ENCODE results near the gene PNPLA8. TPM values are rescaled to one million over a fixed set of nuclear protein-coding genes. Genes with fewer than 3 reads are reported as not detected.
"Not testable (repeated sequence)": the region's sequence is repeated elsewhere in the genome, so short reads cannot be mapped to it uniquely, and the experiment has no call there.

The PNPLA8 gene
- total RNA-seq, 1 donor from 2014 or later = 29.5 TPM

DNA sequence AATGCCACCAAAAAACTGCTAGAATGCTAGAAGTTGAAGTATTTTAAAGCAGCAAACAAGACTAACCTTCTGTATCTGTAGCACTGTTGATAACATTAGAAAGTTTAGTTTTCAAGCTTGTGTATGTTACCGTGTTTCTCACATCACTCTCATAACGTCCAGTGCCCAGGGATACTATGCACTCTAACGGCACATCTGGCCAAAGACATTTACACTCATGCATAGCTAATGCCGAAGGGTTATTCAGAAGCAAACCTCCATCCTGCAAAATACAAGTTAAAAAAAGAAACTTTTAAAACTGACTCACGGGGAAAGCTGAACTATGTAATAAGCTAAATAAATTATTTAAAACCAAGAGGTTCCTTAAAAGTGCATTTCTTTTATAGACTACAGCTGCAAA, 46.8 kb downstream of the PNPLA8 start:
- H3K27ac Mint-ChIP-seq (ENCODE audit: unreplicated experiment) = no peak overlapping the region
- H3K27me3 Mint-ChIP-seq (ENCODE audit: unreplicated experiment) = no peaks in the 10 kb centered on the region
- no peak for DNase-seq (ENCODE audit: extremely low spot score, unreplicated experiment)
- H3K9me3 Mint-ChIP-seq (ENCODE audit: unreplicated experiment) = no peaks in the 10 kb centered on the region
- no peak overlapping the region for H3K4me3 Mint-ChIP-seq (ENCODE audit: unreplicated experiment)
- H3K36me3 Mint-ChIP-seq (ENCODE audit: unreplicated experiment) = peaks cover 45% of the 10 kb centered on the region
- TF ChIP-seq CTCF (IDR thresholded peaks at IDR 0.05) = no peak
- H3K4me1 Mint-ChIP-seq (ENCODE audit: unreplicated experiment) = no peaks in the 10 kb centered on the region

- Mint-ChIP-seq H3K27ac (ENCODE audit: unreplicated experiment) (no peak overlapping the region), H3K36me3 (ENCODE audit: unreplicated experiment) (peaks cover 17% of the 10 kb centered on the region), H3K9me3 (ENCODE audit: unreplicated experiment) (no peaks in the 10 kb centered on the region), H3K4me1 (ENCODE audit: unreplicated experiment) (no peaks in the 10 kb centered on the region), H3K27me3 (ENCODE audit: unreplicated experiment) (peaks cover 5% of the 10 kb centered on the region), H3K4me3 (ENCODE audit: unreplicated experiment) (no peak overlapping the region)
- DNase-seq (ENCODE audit: extremely low spot score, unreplicated experiment) = no peak
- no peak for TF ChIP-seq CTCF (IDR thresholded peaks at IDR 0.05)
Observed at GRCh38 chr7:108468246-108468645, 57.7 kb downstream of the PNPLA8 start.

DNA sequence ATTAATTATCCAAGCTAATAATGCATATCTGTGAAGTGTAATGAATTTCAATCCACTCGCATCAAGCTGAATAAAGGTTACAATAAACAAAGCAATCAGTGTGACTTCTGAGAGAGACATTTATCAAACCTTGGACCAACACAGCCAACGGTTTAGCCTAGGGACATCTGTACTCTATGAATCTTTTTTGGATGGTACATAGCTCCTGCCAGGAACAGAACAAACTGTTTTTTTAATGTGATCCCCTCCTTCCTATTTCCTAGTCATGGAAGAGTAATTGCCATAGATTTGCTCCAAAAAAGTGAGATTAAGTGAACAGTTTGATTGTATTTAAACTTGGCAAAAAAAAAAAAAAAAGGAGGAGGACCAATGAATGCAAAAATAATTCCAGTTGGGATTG, 58.5 kb downstream of the PNPLA8 start:
- no peak for DNase-seq (ENCODE audit: extremely low spot score, unreplicated experiment)
- TF ChIP-seq CTCF (IDR thresholded peaks at IDR 0.05) = no peak
- Mint-ChIP-seq H3K4me3 (ENCODE audit: unreplicated experiment) (no peak overlapping the region), H3K36me3 (ENCODE audit: unreplicated experiment) (peaks cover 10% of the 10 kb centered on the region), H3K27me3 (ENCODE audit: unreplicated experiment) (peaks cover 5% of the 10 kb centered on the region), H3K4me1 (ENCODE audit: unreplicated experiment) (no peaks in the 10 kb centered on the region), H3K9me3 (ENCODE audit: unreplicated experiment) (no peaks in the 10 kb centered on the region), H3K27ac (ENCODE audit: unreplicated experiment) (no peak overlapping the region)

DNA sequence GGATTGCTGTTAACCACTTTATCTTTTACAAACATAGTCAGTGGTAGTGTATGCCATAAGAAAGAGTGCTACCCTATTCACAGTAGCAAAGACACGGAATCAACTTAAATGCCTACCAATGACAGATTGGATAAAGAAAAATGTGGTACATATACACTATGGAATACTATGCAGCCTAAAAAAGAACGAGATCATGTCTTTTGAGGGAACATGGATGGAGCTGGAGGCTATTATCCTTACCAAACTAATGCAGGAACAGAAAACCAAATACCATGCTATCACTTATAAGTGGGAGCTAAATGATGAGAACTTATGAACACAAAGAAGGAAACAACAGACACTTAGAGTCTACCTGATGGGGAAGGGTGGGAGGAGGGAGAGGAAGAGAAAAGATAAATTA, 59.6 kb downstream of the PNPLA8 start:
- not testable (repeated sequence) for H3K27ac Mint-ChIP-seq (ENCODE audit: unreplicated experiment); H3K4me3 Mint-ChIP-seq (ENCODE audit: unreplicated experiment); H3K27me3 Mint-ChIP-seq (ENCODE audit: unreplicated experiment); DNase-seq (ENCODE audit: extremely low spot score, unreplicated experiment); H3K36me3 Mint-ChIP-seq (ENCODE audit: unreplicated experiment); H3K4me1 Mint-ChIP-seq (ENCODE audit: unreplicated experiment); H3K9me3 Mint-ChIP-seq (ENCODE audit: unreplicated experiment)

DNA sequence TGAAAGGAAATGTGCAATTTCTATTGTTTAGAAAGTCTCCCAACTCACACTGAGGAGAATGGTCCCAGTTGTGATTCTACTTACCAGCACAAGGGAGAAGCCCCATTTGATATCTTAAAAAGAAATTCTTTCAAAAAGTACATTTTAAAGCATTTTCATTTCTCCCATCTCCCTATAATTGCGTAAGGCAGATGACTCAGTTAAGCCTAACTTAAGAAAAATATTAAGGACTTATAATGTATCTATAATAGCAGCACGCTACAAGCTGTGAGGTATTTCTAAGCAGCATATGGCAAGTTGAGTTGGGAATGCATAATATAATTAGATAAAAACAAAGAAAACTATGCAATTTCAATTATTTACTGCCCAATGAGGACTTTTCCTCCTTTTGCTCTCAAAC, 61.2 kb downstream of the PNPLA8 start:
- Mint-ChIP-seq H3K27me3 (ENCODE audit: unreplicated experiment) (peaks cover 5% of the 10 kb centered on the region), H3K9me3 (ENCODE audit: unreplicated experiment) (no peaks in the 10 kb centered on the region), H3K36me3 (ENCODE audit: unreplicated experiment) (no peaks in the 10 kb centered on the region), H3K4me1 (ENCODE audit: unreplicated experiment) (peaks cover 2% of the 10 kb centered on the region), H3K27ac (ENCODE audit: unreplicated experiment) (no peak overlapping the region), H3K4me3 (ENCODE audit: unreplicated experiment) (no peak overlapping the region)
- no peak for TF ChIP-seq CTCF (IDR thresholded peaks at IDR 0.05)
- DNase-seq (ENCODE audit: extremely low spot score, unreplicated experiment) = no peak

DNA sequence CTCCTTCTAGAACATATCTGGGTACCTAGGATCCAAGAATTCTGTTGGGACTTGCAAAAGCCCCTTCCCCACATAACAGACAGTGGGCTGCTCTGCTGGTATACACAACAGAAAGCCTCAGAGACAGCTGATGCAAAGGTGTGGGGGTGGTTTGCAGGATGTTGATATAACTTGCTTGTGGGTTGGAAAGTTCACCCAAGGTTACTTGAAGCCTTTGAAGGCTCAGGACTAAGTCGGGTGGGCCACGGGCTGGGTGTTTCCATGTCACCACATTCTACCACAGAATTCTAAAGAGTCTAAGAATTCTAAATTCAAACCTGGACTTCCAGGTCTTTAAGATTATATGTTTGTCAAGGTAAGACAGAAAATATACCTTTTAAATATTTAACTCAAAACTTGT, 62.3 kb downstream of the PNPLA8 start:
- H3K4me1 Mint-ChIP-seq (ENCODE audit: unreplicated experiment) = peaks cover 2% of the 10 kb centered on the region
- no peak overlapping the region for H3K27ac Mint-ChIP-seq (ENCODE audit: unreplicated experiment)
- no peaks in the 10 kb centered on the region for H3K36me3 Mint-ChIP-seq (ENCODE audit: unreplicated experiment)
- peaks cover 7% of the 10 kb centered on the region for H3K27me3 Mint-ChIP-seq (ENCODE audit: unreplicated experiment)
- no peak overlapping the region for H3K4me3 Mint-ChIP-seq (ENCODE audit: unreplicated experiment)
- no peak for DNase-seq (ENCODE audit: extremely low spot score, unreplicated experiment)
- no peak for TF ChIP-seq CTCF (IDR thresholded peaks at IDR 0.05)
- no peaks in the 10 kb centered on the region for H3K9me3 Mint-ChIP-seq (ENCODE audit: unreplicated experiment)
